Endothelial cell of umbilical vein (primary cell): ENCODE measurements around the gene PTRH1. TPM values are rescaled to one million over a fixed set of nuclear protein-coding genes. Genes with fewer than 3 reads are reported as not detected.
A peak's percentile ranks its signal among the peaks of the same experiment; 100 is the strongest.

Experiments
- BruUV-seq: library from RNA; stranded (reverse); fragments of 400-500 nt; replicated peaks from 2 replicates; lab custom pipeline; 2021; lab: Mats Ljungman, UMichigan
- CTCF ChIA-PET: fragments of 300-600, 350-600 bp; sonication (Branson Sonifier 250); formaldehyde crosslinking; loops from one replicate; lab custom pipeline; 2021; ENCODE audit warnings: antibody characterized with exemption, inconsistent platforms; lab: Charles Lee
- POLR2A ChIA-PET: fragments of 300-600, 350-600 bp; sonication (Branson Sonifier 250); formaldehyde crosslinking; loops from one replicate; lab custom pipeline; 2021; ENCODE audit warnings: antibody characterized with exemption, inconsistent platforms; lab: Charles Lee
- DNase-seq: peaks from one replicate; pipeline ENCODE4 v3.0.0-alpha.2; 2011; ENCODE audit warnings: low read depth, low spot score
- FAIRE-seq: peaks from 2 replicates; lab custom pipeline; 2011; peaks lifted over from hg19 to GRCh38; lab: Jason Lieb, UNC
- H2AFZ ChIP-seq: 2 replicates; pipeline ENCODE4 v1.6.0; 2012; ENCODE audit warnings: low read depth, low read length, control low read depth, inconsistent platforms
- H3K27ac ChIP-seq: 2 replicates; pipeline ENCODE4 v1.5.1; 2011; ENCODE audit warnings: low read depth, mild to moderate bottlenecking, control low read depth, low read length, moderate library complexity; ENCODE audit not compliant: insufficient read depth
- H3K27me3 ChIP-seq, 2 experiments: 2 replicates each; pipeline versions ENCODE4 v1.6.0 to v1.6.1; 2011; ENCODE audit warnings: low read length in 2 of 2, mixed read lengths in 1 of 2; ENCODE audit not compliant: control insufficient read depth in 2 of 2, insufficient read depth in 2 of 2
- H3K36me3 ChIP-seq, 2 experiments: 2 replicates in 1 of 2; 3 replicates in 1 of 2; pipeline ENCODE4 v1.5.1; 2011; ENCODE audit warnings: low read length in 2 of 2, mild to moderate bottlenecking in 1 of 2, moderate library complexity in 1 of 2; ENCODE audit not compliant: control insufficient read depth in 2 of 2, insufficient read depth in 2 of 2; ENCODE audit errors: extremely low read depth in 1 of 2
- H3K4me1 ChIP-seq: 3 replicates; pipeline ENCODE4 v1.5.1; 2011; ENCODE audit warnings: mild to moderate bottlenecking, low read length; ENCODE audit not compliant: control insufficient read depth, insufficient read depth; ENCODE audit errors: extremely low read depth
- H3K4me2 ChIP-seq: 2 replicates; pipeline ENCODE4 v1.6.1; 2011; ENCODE audit warnings: low read length, control low read depth, mixed read lengths; ENCODE audit not compliant: insufficient read depth
- H3K4me3 ChIP-seq, 3 experiments: fragments of 200-600 bp in 1 of 3; sonication (generic), shearing (Covaris generic) in 1 of 3; replicated peaks in 1 of 3; 2 replicates each; pipeline ENCODE4 v1.5.1; 2011 to 2016; ENCODE audit warnings: control low read depth in 3 of 3, low read length in 3 of 3, mild to moderate bottlenecking in 2 of 3, inconsistent platforms in 1 of 3, low read depth in 1 of 3, moderate library complexity in 1 of 3; ENCODE audit not compliant: insufficient read depth in 1 of 3
- H3K79me2 ChIP-seq: 2 replicates; pipeline ENCODE4 v1.6.0; 2012; ENCODE audit warnings: low read length, inconsistent platforms; ENCODE audit not compliant: control insufficient read depth, insufficient read depth
- H3K9ac ChIP-seq: replicated peaks from 2 replicates; pipeline ENCODE3; 2011; ENCODE audit warnings: low read length, control low read depth; ENCODE audit not compliant: insufficient read depth; ENCODE audit errors: extremely low read depth
- H3K9me1 ChIP-seq: replicated peaks from 3 replicates; pipeline ENCODE4 v1.6.0; 2011; ENCODE audit warnings: mild to moderate bottlenecking, low read length; ENCODE audit not compliant: control insufficient read depth, insufficient read depth; ENCODE audit errors: extremely low read depth
- H3K9me3 ChIP-seq: replicated peaks from 2 replicates; pipeline ENCODE4 v1.5.1; 2012; ENCODE audit warnings: low read length, inconsistent platforms; ENCODE audit not compliant: control insufficient read depth, insufficient read depth
- H4K20me1 ChIP-seq: replicated peaks from 2 replicates; pipeline ENCODE3; 2011; ENCODE audit warnings: mild to moderate bottlenecking, low read length; ENCODE audit not compliant: control insufficient read depth, insufficient read depth; ENCODE audit errors: extremely low read depth
- CTCF ChIP-seq, 2 donors: IDR thresholded peaks; 1 replicate in 1 of 2; 2 replicates in 1 of 2; pipeline ENCODE4 v1.5.1; 2011; ENCODE audit warnings: low read length in 2 of 2, mild to moderate bottlenecking in 2 of 2, moderate library complexity in 2 of 2, control low read depth in 1 of 2, inconsistent platforms in 1 of 2, low read depth in 1 of 2; ENCODE audit not compliant: insufficient read depth in 1 of 2; ENCODE audit errors: extremely low read depth in 1 of 2
- EZH2 ChIP-seq: IDR thresholded peaks from 2 replicates; pipeline ENCODE4 v1.6.1; 2012; ENCODE audit warnings: borderline replicate concordance, low read depth, mild to moderate bottlenecking, moderate library complexity, low read length, inconsistent platforms; ENCODE audit not compliant: severe bottlenecking
- FOS ChIP-seq: IDR thresholded peaks from 2 replicates; pipeline ENCODE4 v1.6.1; 2011; ENCODE audit warnings: mild to moderate bottlenecking, low read length, moderate library complexity, borderline replicate concordance; ENCODE audit not compliant: insufficient read depth
- GATA2 ChIP-seq: IDR thresholded peaks from 2 replicates; pipeline ENCODE4 v1.7.0; 2011; ENCODE audit warnings: low read depth, mild to moderate bottlenecking, moderate library complexity, mixed read lengths, low read length; ENCODE audit not compliant: insufficient read length, insufficient read depth
- JUN ChIP-seq: IDR thresholded peaks from 2 replicates; pipeline ENCODE4 v1.6.1; 2011; ENCODE audit warnings: borderline replicate concordance, low read depth; ENCODE audit not compliant: insufficient read length, insufficient read depth
- MAX ChIP-seq: IDR thresholded peaks from 2 replicates; pipeline ENCODE4 v1.6.1; 2011; ENCODE audit not compliant: insufficient read depth, insufficient read length
- MYC ChIP-seq: IDR thresholded peaks from one replicate; pipeline ENCODE4 v1.6.1; 2011; ENCODE audit warnings: mild to moderate bottlenecking, low read depth, low read length
- POLR2A ChIP-seq: IDR thresholded peaks from 2 replicates; pipeline ENCODE4 v1.6.1; 2012; ENCODE audit warnings: low read depth, mild to moderate bottlenecking, control low read depth, low read length
- POLR2AphosphoS5 ChIP-seq: IDR thresholded peaks from 2 replicates; pipeline ENCODE4 v1.6.1; 2012; ENCODE audit warnings: low read depth, mild to moderate bottlenecking, control low read depth, low read length, moderate library complexity; ENCODE audit not compliant: insufficient read depth
- dilution Hi-C: fragments of 300-500 bp; cut with MboI; formaldehyde crosslinking; loops from one replicate; pipeline ENCODE4 v1.15.0; 2019; ENCODE audit warnings: low sequenced_read_pairs; ENCODE audit not compliant: extremely low pct_ligation_motif_present
- intact Hi-C: fragments of 100-400 bp; cut with micrococcal nuclease; formaldehyde crosslinking; loops from one replicate; pipeline ENCODE4 v1.10.0; 2022
- polyA plus RNA-seq, 4 experiments: library from polyadenylated mRNA; depleted of rRNA in 3 of 4; stranded (reverse) in 3 of 4; unstranded in 1 of 4; fragments of >200 nt; gene quantifications; 2 replicates each; pipeline versions ENCODE4 v1.2.1 to v1.2.3, GENCODE V29; 2011 to 2012; ENCODE audit warnings: missing spikeins in 1 of 4
- total RNA-seq: library from RNA; stranded (reverse); gene quantifications from 2 replicates; pipeline ENCODE4 v1.2.3, GENCODE V29; 2021

The PTRH1 gene
- total and polyA plus RNA-seq, 2 donors (not counting 3 experiments of a cell fraction or from before 2014, with no cell fraction given): 25.1 to 52.2 TPM

GRCh38 chr9:127734247-127734746 is 18.8 kb upstream of the PTRH1 start:
- ChIA-PET CTCF (interaction anchor here (0.7 to 2.4 kb wide), 70 partner anchors 10 to 520 kb away, joined by 3 to 94 read pairs (median 5); partner anchors contain the start of genes CDK9, PTRH1, ST6GALNAC4 and STXBP1), POLR2A (interaction anchor here (1.3 kb wide), 2 partner anchors 19 to 51 kb away, joined by 3 to 4 read pairs; partner anchors contain the start of genes CDK9, PTRH1 and TTC16)
- no peak for TF ChIP-seq GATA2
- TF ChIP-seq MYC: no peak
- no peak for TF ChIP-seq MAX
- no peak for TF ChIP-seq CTCF (IDR thresholded peaks at IDR 0.05; ENCODE audit: extremely low read depth in 1 of 2, insufficient read depth in 1 of 2, low read depth in 1 of 2, low read length in 2 of 2)
- TF ChIP-seq JUN: no peak
- no peak for TF ChIP-seq EZH2
- no peak for TF ChIP-seq POLR2AphosphoS5
- TF ChIP-seq FOS: no peak
- TF ChIP-seq POLR2A: no peak
- Histone ChIP-seq H2AFZ (peak overlapping the region; percentile 6), H3K4me2 (peak overlapping the region; percentile 20), H3K9me3 (no peaks in the 10 kb centered on the region), H3K4me3 (peak overlapping the region in 1 of 3 experiments; percentile 73), H3K9me1 (no peaks in the 10 kb centered on the region), H3K36me3 (peaks cover 8 to 22% of the 10 kb centered on the region in 2 experiments), H3K27ac (no peak overlapping the region), H3K4me1 (peaks cover 12% of the 10 kb centered on the region), H3K9ac (no peak overlapping the region), H4K20me1 (no peaks in the 10 kb centered on the region), H3K27me3 (no peaks in the 10 kb centered on the region), H3K79me2 (peaks cover 2% of the 10 kb centered on the region)
- FAIRE-seq (no peak), DNase-seq (no peak)
- dilution Hi-C loops (no loop called here), intact Hi-C loops (loop anchor here (1.0 kb wide), 3 partner anchors 121 to 230 kb away; no protein-coding TSS in a partner anchor)
- BruUV-seq: no TSS peak
